Urothelium cell line (cell line): ENCODE data around the gene SEC11A.
"Not testable (repeated sequence)": the region's sequence is repeated elsewhere in the genome, so short reads cannot be mapped to it uniquely, and the experiment has no call there.

Source experiments
- DNase-seq: peaks from one replicate; pipeline ENCODE4 v3.0.0; 2011; ENCODE audit warnings: low spot score, mixed read lengths
- FAIRE-seq: peaks from 2 replicates; lab custom pipeline; 2011; peaks lifted over from hg19 to GRCh38; lab: Jason Lieb, UNC

The SEC11A gene

GRCh38 chr15:84740691-84741090 lies 24.8 kb upstream of the SEC11A start:
- DNase-seq: no peak
- FAIRE-seq: no peak

DNA sequence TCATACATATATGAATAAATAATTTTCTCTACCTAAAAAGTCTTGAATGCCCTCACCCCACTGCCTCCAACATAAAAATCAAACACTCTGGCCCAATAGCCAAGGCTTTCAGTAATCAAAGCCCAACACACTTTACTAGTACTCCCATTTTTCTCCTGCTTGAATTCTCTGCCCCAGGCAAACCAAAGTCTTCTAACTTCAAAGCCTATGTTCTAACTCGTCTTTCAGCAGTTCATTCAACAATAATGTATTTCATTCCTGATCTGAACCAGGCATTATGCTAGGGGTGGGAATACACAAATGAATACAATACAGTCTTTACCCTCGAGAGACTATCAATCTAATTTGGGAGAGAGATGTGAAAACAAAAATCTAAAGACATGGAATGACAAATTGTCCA lies 21.1 kb upstream of the SEC11A start:
- DNase-seq: no peak
- no peak for FAIRE-seq

GRCh38 chr15:84736375-84736774 lies 20.4 kb upstream of the SEC11A start:
- DNase-seq (no peak), FAIRE-seq (no peak)

DNA sequence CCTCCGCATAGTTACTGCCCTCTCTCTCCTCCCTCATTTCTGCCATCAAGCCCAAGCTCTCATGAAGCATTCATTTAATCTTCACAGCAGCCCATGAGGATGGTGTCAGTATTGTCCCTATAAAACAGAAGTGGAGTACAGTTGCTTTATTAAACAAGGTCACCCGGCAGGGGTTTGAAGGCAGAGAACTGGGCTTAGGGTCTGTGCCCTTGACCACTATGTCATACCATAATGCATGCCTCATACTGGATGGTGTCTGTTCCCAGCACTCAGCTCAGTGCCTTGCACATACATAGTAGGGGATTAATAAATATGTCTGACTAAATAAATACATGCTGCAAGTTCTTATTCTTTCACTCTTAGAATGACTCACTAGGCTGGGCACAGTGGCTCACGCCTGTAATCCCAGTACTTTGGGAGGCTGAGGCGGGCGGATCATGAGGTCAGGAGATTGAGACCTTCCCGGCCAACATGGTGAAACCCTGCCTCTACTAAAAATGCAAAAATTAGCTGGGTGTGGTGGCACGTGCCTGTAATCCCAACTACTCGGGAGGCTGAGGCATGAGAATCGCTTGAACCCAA lies 19.6 kb upstream of the SEC11A start:
- peak; percentile 26 for DNase-seq
- FAIRE-seq: not testable (repeated sequence)

DNA sequence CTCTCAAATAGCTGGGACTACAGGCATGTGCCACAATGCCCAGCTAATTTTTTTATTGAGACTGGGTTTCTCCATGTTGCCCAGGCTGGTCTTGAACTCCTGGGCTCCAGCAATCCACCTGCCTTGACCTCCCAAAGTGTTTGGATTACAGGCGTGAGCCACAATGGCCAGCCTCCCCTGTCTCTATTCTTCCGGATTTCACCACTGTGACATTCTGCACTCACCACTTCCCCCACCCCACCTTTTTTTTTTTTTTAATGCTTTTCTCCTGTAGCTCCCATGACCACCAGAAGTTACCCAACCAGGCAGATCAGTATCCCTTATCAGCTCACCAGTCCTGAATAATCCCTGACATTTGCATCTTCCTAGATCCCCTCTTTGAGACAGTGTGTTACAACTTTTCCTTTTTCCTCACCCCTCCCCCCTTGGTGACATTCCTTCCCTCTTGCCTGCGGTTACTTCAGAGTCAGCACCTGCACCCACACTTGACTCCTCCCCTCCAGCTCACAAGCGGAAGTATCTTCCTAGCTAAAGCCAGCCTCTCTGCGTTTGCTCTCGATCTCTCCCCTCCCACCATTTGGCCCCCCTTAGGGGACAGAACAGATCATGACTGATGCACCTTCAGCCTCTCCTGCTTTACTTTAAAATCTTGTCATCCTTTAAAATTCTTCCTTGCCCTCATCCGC lies 19.0 kb upstream of the SEC11A start:
- FAIRE-seq (peak; percentile 53), DNase-seq (peak; percentile 91)

DNA sequence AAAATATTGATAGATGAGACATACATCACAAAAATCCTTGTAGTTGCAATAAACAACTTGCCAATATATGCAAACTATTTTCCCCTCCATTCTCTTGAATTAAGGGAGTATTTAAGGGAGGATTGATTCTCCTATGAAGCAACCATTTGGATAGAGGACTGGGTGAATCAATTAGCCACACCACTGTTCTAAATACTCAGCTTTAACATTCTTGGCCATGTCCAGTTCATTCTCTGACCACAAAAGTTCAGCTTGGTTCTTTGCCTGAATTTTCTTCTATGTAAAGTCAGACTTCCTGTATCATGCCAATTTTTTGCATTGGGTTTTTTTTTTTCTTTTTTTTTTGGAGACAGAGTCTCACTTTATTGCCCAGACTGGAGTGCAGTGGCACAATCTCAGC lies 15.8 kb upstream of the SEC11A start:
- FAIRE-seq (no peak), DNase-seq (no peak)

GRCh38 chr15:84727429-84727828 lies 11.5 kb upstream of the SEC11A start:
- no peak for DNase-seq
- no peak for FAIRE-seq

GRCh38 chr15:84725001-84725491 lies 9.1 kb upstream of the SEC11A start:
- FAIRE-seq (no peak), DNase-seq (peak; percentile 18)

GRCh38 chr15:84722628-84723027 lies 6.7 kb upstream of the SEC11A start:
- FAIRE-seq: no peak
- DNase-seq: no peak

- DNase-seq (no peak), FAIRE-seq (no peak)
Observed at GRCh38 chr15:84721371-84721770, 5.4 kb upstream of the SEC11A start.

- FAIRE-seq (no peak), DNase-seq (peak; percentile 15)
Observed at GRCh38 chr15:84715441-84716035, 401 bp downstream of the SEC11A start.

DNA sequence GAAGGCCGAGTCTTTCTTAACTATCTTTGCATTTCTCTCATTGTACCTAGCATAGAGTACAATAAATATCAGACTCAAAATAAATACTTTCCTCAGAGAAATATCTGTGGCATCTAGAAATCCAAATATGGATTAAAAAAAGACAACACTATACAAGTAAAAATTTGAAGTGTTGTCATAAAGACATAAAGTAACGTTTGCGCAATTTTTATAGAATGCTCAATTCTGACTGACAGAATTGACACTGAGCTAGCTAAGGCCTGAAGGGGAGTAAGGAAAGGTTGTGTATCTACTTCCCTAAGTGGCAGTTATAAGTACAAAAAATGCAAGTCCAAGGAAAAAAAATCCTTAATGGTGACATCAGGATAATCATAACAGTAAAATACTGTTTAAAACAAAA lies 1.1 kb downstream of the SEC11A start:
- no peak for FAIRE-seq
- no peak for DNase-seq

DNA sequence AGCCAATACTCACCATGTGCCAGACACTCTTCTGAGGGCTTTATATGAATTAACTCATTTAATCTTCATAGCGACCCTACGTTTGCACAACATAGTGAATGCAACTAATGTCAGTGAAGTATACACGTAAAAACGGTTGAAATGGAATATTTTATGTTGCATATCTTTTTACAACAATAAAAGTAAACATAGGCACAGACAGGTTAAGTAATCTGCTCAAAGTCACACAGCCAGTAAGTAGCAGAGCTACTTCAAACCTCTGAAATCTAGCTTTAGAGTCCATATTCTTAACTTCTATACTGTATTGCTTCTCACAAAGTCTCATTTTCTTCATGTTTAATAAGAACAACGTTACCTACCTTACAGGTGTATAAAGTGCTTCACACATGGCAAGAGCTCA lies 1.6 kb downstream of the SEC11A start:
- FAIRE-seq (no peak), DNase-seq (no peak)

DNA sequence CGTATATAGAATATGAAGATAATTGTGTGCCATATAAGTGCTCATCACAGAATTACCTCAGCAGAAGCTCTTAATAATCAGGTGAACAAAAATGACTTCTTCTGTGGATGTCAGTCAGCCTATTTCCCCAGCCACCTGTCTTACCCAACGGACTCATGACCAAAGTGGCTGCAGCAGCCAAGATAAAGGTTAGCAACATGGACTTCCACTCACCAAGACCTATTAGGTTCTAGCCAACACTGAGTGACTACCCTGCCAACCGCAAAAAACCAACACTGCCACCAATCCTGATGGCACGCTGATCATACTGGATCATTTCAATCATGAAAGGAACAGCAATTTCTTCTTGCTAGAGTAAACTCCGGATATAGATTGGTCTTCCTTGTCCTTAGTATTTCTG lies 12.1 kb downstream of the SEC11A start:
- no peak for DNase-seq
- FAIRE-seq: no peak

DNA sequence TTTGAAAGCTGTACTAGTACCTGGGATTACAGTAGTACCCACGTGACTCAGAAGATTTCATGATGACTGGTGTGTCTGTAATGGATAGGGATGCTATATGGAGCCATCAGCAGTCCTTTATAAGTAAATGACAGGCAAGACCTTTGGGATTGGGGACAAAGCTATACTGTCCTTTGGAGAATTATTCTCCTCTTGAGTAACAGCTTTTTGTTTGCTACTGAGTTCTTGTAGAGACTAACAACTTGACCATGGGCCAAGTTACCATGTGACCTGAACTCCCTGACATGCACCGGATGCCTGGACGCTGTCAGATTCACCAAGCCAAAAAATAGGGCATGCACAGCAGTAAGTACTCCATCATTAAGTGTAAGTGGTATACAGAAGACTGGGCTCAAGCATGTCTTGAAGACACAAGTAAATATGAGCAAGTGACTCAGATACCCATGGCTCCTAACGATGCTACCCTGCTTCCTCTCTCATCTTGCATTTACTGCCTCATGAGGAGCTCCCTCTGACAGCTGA lies 12.9 kb downstream of the SEC11A start:
- no peak for FAIRE-seq
- DNase-seq: no peak

GRCh38 chr15:84699538-84700191 lies 16.3 kb downstream of the SEC11A start:
- FAIRE-seq: no peak
- no peak for DNase-seq

- FAIRE-seq (no peak), DNase-seq (no peak)
Observed at GRCh38 chr15:84697236-84697990, 18.5 kb downstream of the SEC11A start.

DNA sequence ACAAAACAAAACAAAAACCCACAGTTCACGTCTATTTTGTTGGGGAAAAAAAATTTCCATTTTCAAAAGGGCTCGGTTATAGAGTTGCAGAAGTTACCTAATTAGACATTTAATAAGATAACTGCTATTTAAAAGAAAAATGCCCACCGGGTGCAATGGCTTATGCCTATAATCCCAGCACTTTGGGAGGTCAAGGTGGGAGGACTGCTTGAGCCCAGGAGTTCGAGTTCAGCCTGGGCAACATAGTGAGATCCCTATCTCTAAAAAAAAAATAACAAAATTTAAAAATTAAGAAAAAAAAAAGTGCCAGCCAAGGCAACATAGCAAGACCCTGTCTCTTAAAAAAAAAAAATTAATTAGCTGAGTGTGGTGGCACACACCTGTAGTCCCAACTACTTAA lies 19.2 kb downstream of the SEC11A start:
- DNase-seq: no peak
- no peak for FAIRE-seq

GRCh38 chr15:84690342-84690741 lies 25.6 kb downstream of the SEC11A start:
- no peak for DNase-seq
- FAIRE-seq: no peak

DNA sequence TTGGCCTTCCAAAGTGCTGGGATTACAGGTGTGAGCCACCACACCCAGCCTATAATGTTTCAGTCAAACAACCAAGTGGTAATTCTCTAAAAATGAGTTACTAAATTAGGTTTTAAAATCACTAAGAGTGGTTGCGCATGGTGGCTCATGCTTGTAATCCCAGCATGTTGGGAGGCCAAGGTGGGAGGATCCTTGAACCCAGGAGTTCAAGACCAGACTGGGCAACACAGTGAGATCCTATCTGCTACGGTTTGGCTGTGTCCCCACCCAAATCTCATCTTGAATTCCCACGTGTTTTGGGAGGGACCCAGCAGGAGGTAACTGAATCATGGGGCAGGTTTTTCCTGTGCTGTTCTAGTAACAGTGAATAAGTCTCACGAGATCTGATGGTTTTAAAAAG lies 26.1 kb downstream of the SEC11A start:
- FAIRE-seq (no peak), DNase-seq (no peak)

- not testable (repeated sequence) for DNase-seq, FAIRE-seq
Observed at GRCh38 chr15:84686446-84686845, 29.5 kb downstream of the SEC11A start.
